Kidney (tissue), 14 donors: ENCODE data around the gene RBMS1. TPM values are rescaled to one million over a fixed set of nuclear protein-coding genes. Genes with fewer than 3 reads are reported as not detected.

Experiments
- DNase-seq, 5 donors: peaks; one replicate each; pipeline ENCODE4 v3.0.0-alpha.2; 2013 to 2020
- FAIRE-seq: peaks from 2 replicates; lab custom pipeline; 2012; peaks lifted over from hg19 to GRCh38; lab: Jason Lieb, UNC
- H3K27ac ChIP-seq, 2 donors: one replicate each; pipeline ENCODE4 v1.7.0; 2013; ENCODE audit warnings: low read depth in 2 of 2, low read length in 2 of 2, inconsistent platforms in 1 of 2
- H3K27me3 ChIP-seq: one replicate; pipeline ENCODE4 v1.7.1; 2013; ENCODE audit warnings: low read length, inconsistent platforms; ENCODE audit not compliant: control insufficient read depth, insufficient read depth
- H3K36me3 ChIP-seq, 3 donors: one replicate each; pipeline versions ENCODE4 v1.7.0 to v1.7.1; 2013; ENCODE audit warnings: low read length in 3 of 3, control low read depth in 1 of 3, inconsistent platforms in 1 of 3; ENCODE audit not compliant: insufficient read depth in 3 of 3, control insufficient read depth in 2 of 3
- H3K4me1 ChIP-seq, 3 donors: one replicate each; pipeline versions ENCODE4 v1.7.0 to v1.7.1; 2013; ENCODE audit warnings: low read length in 3 of 3, inconsistent platforms in 1 of 3, low read depth in 1 of 3; ENCODE audit not compliant: control insufficient read depth in 2 of 3, insufficient read depth in 2 of 3
- H3K4me3 ChIP-seq, 3 donors: one replicate each; pipeline versions ENCODE4 v1.7.0 to v1.8.1; 2013; ENCODE audit warnings: low read length in 3 of 3, control low read depth in 1 of 3, inconsistent platforms in 1 of 3
- H3K9ac ChIP-seq, 3 donors: one replicate each; pipeline versions ENCODE4 v1.7.0 to v1.7.1; 2013; ENCODE audit warnings: low read length in 3 of 3, control low read depth in 1 of 3, inconsistent platforms in 1 of 3
- H3K9me3 ChIP-seq, 3 donors: one replicate each; pipeline versions ENCODE4 v1.7.0 to v1.7.1; 2013; ENCODE audit warnings: low read length in 3 of 3, control low read depth in 1 of 3, inconsistent platforms in 1 of 3; ENCODE audit not compliant: control insufficient read depth in 2 of 3, insufficient read depth in 1 of 3
- CTCF ChIP-seq: IDR thresholded peaks from 3 replicates; pipeline ENCODE4 v1.5.1; 2012; ENCODE audit warnings: mild to moderate bottlenecking, moderate library complexity, borderline replicate concordance; ENCODE audit not compliant: insufficient read depth; ENCODE audit errors: extremely low read depth
- intact Hi-C: fragments of 100-400 bp; cut with DNase I; formaldehyde crosslinking; loops from one replicate; pipeline ENCODE4 v1.11.1; 2022
- polyA plus RNA-seq: library from polyadenylated mRNA; stranded (reverse); fragments of 350-450 nt; fragmentation: Illumina TruSeq; extraction: RNeasy Lipid Tissue Mini Kit (QIAGEN cat#74804); gene quantifications from one replicate; pipeline ENCODE4 v1.2.3, GENCODE V29; 2014; ENCODE audit warnings: low read depth, low replicate concordance; ENCODE audit not compliant: insufficient read depth
- total RNA-seq: library from RNA; stranded (reverse); fragmentation: NEBNext Ultra II Directional; extraction: Animal tissue kit (Norgen Biotek cat#: 25700); gene quantifications from one replicate; pipeline ENCODE4 v1.2.1, GENCODE V29; 2021
- donor health status: control.
- donor health status: control.
- donor health status: control.
- donor health status: control.
- donor health status: control.
- donor health status: DM: yes; HTN: yes; CAD: no.
- donor health status: Normal renal cell carcinoma (clear cell type).

Gene RBMS1
- total and polyA plus RNA-seq, 2 donors from 2014 or later: 25.6 to 94.8 TPM

GRCh38 chr2:160418853-160419252, 74.8 kb downstream of the RBMS1 start:
- FAIRE-seq: no peak
- Histone ChIP-seq H3K27me3 (no peaks in the 10 kb centered on the region), H3K4me3 (no peak overlapping the region), H3K27ac (no peak overlapping the region), H3K9ac (no peak overlapping the region), H3K9me3 (no peaks in the 10 kb centered on the region), H3K4me1 (peaks cover 0 to 9% (median 0%) of the 10 kb centered on the region in 3 donors), H3K36me3 (no peaks in the 10 kb centered on the region)
- intact Hi-C loops: no loop called here
- no peak for DNase-seq
- no peak for TF ChIP-seq CTCF

GRCh38 chr2:160418398-160418765, 75.2 kb downstream of the RBMS1 start:
- Histone ChIP-seq H3K4me3 (no peak overlapping the region), H3K9ac (no peak overlapping the region), H3K4me1 (peaks cover 0 to 9% (median 0%) of the 10 kb centered on the region in 3 donors), H3K27ac (no peak overlapping the region), H3K9me3 (no peaks in the 10 kb centered on the region), H3K36me3 (no peaks in the 10 kb centered on the region), H3K27me3 (no peaks in the 10 kb centered on the region)
- TF ChIP-seq CTCF: no peak
- DNase-seq (no peak), FAIRE-seq (no peak)
- intact Hi-C loops: no loop called here

- intact Hi-C loops: no loop called here
- no peak for FAIRE-seq
- H3K9ac ChIP-seq: no peak overlapping the region
These were observed 75.7 kb downstream of the RBMS1 start for GRCh38 chr2:160417745-160418397.

More at GRCh38 chr2:160417745-160418397, 75.7 kb downstream of the RBMS1 start:
- Histone ChIP-seq H3K27ac (no peak overlapping the region), H3K9me3 (no peaks in the 10 kb centered on the region), H3K4me1 (peaks cover 0 to 9% (median 0%) of the 10 kb centered on the region in 3 donors), H3K4me3 (no peak overlapping the region), H3K36me3 (no peaks in the 10 kb centered on the region), H3K27me3 (no peaks in the 10 kb centered on the region)
- no peak for DNase-seq
- TF ChIP-seq CTCF: no peak
